NCI-H524 (cell line): Measurements from ENCODE around the gene XPNPEP3.

Source experiments
- DNase-seq, 2 experiments: peaks; one replicate each; lab custom pipeline; 2025; lab: John Stamatoyannopoulos, UW

The XPNPEP3 gene

GRCh38 chr22:40950962-40951794 lies 94.2 kb downstream of the XPNPEP3 start, which contains the start of gene RBX1:
RBX1 (plus strand) TSS chr22:40951378; CDS start chr22:40951399, 21 bp downstream.
- peak; percentile 98 for DNase-seq

- DNase-seq, result no peak
Observed at GRCh38 chr22:40951795-40952605, 95.1 kb downstream of the XPNPEP3 start.

GRCh38 chr22:40953471-40953870 lies 96.5 kb downstream of the XPNPEP3 start:
- DNase-seq, result no peak

GRCh38 chr22:40954113-40954512 lies 97.2 kb downstream of the XPNPEP3 start:
- no peak for DNase-seq

- DNase-seq, result no peak
Observed at GRCh38 chr22:40955571-40955970, 98.6 kb downstream of the XPNPEP3 start.

- DNase-seq, result no peak
Observed at GRCh38 chr22:40957601-40958000, 100.7 kb downstream of the XPNPEP3 start.

- no peak for DNase-seq
Observed at GRCh38 chr22:40958299-40958698, 101.4 kb downstream of the XPNPEP3 start.

GRCh38 chr22:40960145-40960544 lies 103.2 kb downstream of the XPNPEP3 start:
- DNase-seq, result no peak

GRCh38 chr22:40965936-40966725 lies 109.2 kb downstream of the XPNPEP3 start:
- no peak for DNase-seq

- no peak for DNase-seq
Observed at GRCh38 chr22:40966726-40967085, 109.8 kb downstream of the XPNPEP3 start.

- no peak for DNase-seq
Observed at GRCh38 chr22:40967111-40967760, 110.3 kb downstream of the XPNPEP3 start.

- DNase-seq, result no peak
Observed at GRCh38 chr22:40972587-40972986, 115.6 kb downstream of the XPNPEP3 start.

GRCh38 chr22:40973144-40973543 lies 116.2 kb downstream of the XPNPEP3 start:
- DNase-seq, result no peak

- DNase-seq, result no peak
Observed at GRCh38 chr22:40975366-40975765, 118.4 kb downstream of the XPNPEP3 start.

GRCh38 chr22:40976866-40977700 lies 120.1 kb downstream of the XPNPEP3 start:
- DNase-seq, result no peak

- DNase-seq, result no peak
Observed at GRCh38 chr22:40979198-40979597, 122.2 kb downstream of the XPNPEP3 start.

- DNase-seq, result no peak
Observed at GRCh38 chr22:40979871-40980270, 122.9 kb downstream of the XPNPEP3 start.
